SK-N-SH treated with all-trans-retinoic acid at 6 μM for 48 hours (cell line): ENCODE measurements around the gene STRA8.

Experiments
- ATAC-seq: fragments of 200-7000 bp; cut with Tn5 transposase; 3 replicates; pipeline ENCODE4 v1.9.1; 2020; ENCODE audit warnings: mild to moderate bottlenecking, moderate library complexity
- BACH2 ChIP-seq: fragments of 250-450 bp; sonication (Bioruptor Pico); IDR thresholded peaks from 2 replicates; pipeline ENCODE4 v1.9.0; 2021; ENCODE audit warnings: mild to moderate bottlenecking, borderline replicate concordance
- CSDC2 ChIP-seq: fragments of 250-450 bp; sonication (Bioruptor Pico); IDR thresholded peaks from 2 replicates; pipeline ENCODE4 v1.5.0; 2020; ENCODE audit warnings: mild to moderate bottlenecking, moderate library complexity
- CSRNP3 ChIP-seq: fragments of 250-450 bp; sonication (Bioruptor Pico); IDR thresholded peaks from 2 replicates; pipeline ENCODE4 v1.5.1; 2021; ENCODE audit warnings: mild to moderate bottlenecking, moderate library complexity
- ESRRG ChIP-seq: fragments of 250-450 bp; sonication (Bioruptor Pico); IDR thresholded peaks from 2 replicates; pipeline ENCODE4 v1.6.1; 2021; ENCODE audit warnings: mild to moderate bottlenecking
- GLIS3 ChIP-seq: fragments of 250-450 bp; sonication (Bioruptor Pico); IDR thresholded peaks from 2 replicates; pipeline ENCODE4 v1.5.0; 2020; ENCODE audit warnings: mild to moderate bottlenecking, moderate library complexity
- ISL1 ChIP-seq: fragments of 250-450 bp; sonication (Bioruptor Pico); IDR thresholded peaks from 2 replicates; pipeline ENCODE4 v2.1.2; 2022; ENCODE audit warnings: mild to moderate bottlenecking, moderate library complexity
- OSR1 ChIP-seq: fragments of 250-450 bp; sonication (Bioruptor Pico); IDR thresholded peaks from 2 replicates; pipeline ENCODE4 v1.8.0; 2022; ENCODE audit warnings: moderate library complexity, mild to moderate bottlenecking, inconsistent platforms
- PATZ1 ChIP-seq: fragments of 250-450 bp; sonication (Bioruptor Pico); IDR thresholded peaks from 2 replicates; pipeline ENCODE4 v1.8.0; 2020; ENCODE audit warnings: mild to moderate bottlenecking, moderate library complexity, borderline replicate concordance
- POU6F1 ChIP-seq: fragments of 250-450 bp; sonication (Bioruptor Pico); IDR thresholded peaks from 2 replicates; pipeline ENCODE4 v1.8.0; 2021; ENCODE audit warnings: low read depth, mild to moderate bottlenecking, moderate library complexity, borderline replicate concordance
- RARB ChIP-seq: fragments of 250-450 bp; sonication (Bioruptor Pico); IDR thresholded peaks from 2 replicates; pipeline ENCODE4 v1.8.0; 2021; ENCODE audit warnings: mild to moderate bottlenecking, moderate library complexity
- SNAI2 ChIP-seq: fragments of 250-450 bp; sonication (Bioruptor Pico); IDR thresholded peaks from 2 replicates; pipeline ENCODE4 v1.5.0; 2020; ENCODE audit warnings: mild to moderate bottlenecking, moderate library complexity
- TCF4 ChIP-seq: fragments of 250-450 bp; sonication (Bioruptor Pico); IDR thresholded peaks from 2 replicates; pipeline ENCODE4 v1.8.0; 2021; ENCODE audit warnings: mild to moderate bottlenecking, moderate library complexity, borderline replicate concordance
- TOX ChIP-seq: fragments of 250-450 bp; sonication (Bioruptor Pico); IDR thresholded peaks from 2 replicates; pipeline ENCODE4 v1.8.0; 2021; ENCODE audit warnings: mild to moderate bottlenecking, moderate library complexity, borderline replicate concordance
- TSHZ2 ChIP-seq: fragments of 250-450 bp; sonication (Bioruptor Pico); IDR thresholded peaks from 2 replicates; pipeline ENCODE4 v1.5.0; 2020; ENCODE audit warnings: mild to moderate bottlenecking, moderate library complexity
- ZC3H10 ChIP-seq: fragments of 250-450 bp; sonication (Bioruptor Pico); IDR thresholded peaks from 2 replicates; pipeline ENCODE4 v1.5.1; 2021; ENCODE audit warnings: mild to moderate bottlenecking, moderate library complexity
- ZFP3 ChIP-seq: fragments of 250-450 bp; sonication (Bioruptor Pico); IDR thresholded peaks from 2 replicates; pipeline ENCODE4 v1.5.0; 2020; ENCODE audit warnings: mild to moderate bottlenecking, moderate library complexity
- ZFP30 ChIP-seq: fragments of 450-650 bp; formaldehyde crosslinking; IDR thresholded peaks from 2 replicates; pipeline ENCODE4 v1.5.0; 2022; ENCODE audit warnings: mild to moderate bottlenecking, moderate library complexity
- ZNF565 ChIP-seq: fragments of 450-650 bp; formaldehyde crosslinking; conservative IDR thresholded peaks from 2 replicates; pipeline ENCODE4 v1.5.0; 2020; ENCODE audit warnings: low read depth, mild to moderate bottlenecking, moderate library complexity
- ZNF70 ChIP-seq: fragments of 450-650 bp; formaldehyde crosslinking; IDR thresholded peaks from 2 replicates; pipeline ENCODE4 v1.5.0; 2020; ENCODE audit warnings: mild to moderate bottlenecking, moderate library complexity
- ZNF8 ChIP-seq: fragments of 450-650 bp; formaldehyde crosslinking; IDR thresholded peaks from 2 replicates; pipeline ENCODE4 v1.5.0; 2020; ENCODE audit warnings: mild to moderate bottlenecking, moderate library complexity
- TF ChIP-seq, protein P1 (sequence below): fragments of 250-450 bp; sonication (Bioruptor Pico); IDR thresholded peaks from 2 replicates; pipeline ENCODE4 v1.5.1; 2020; ENCODE audit warnings: low read depth, mild to moderate bottlenecking, moderate library complexity

Gene STRA8

GRCh38 chr7:135204341-135204749, 29.3 kb upstream of the STRA8 start:
- no peak for ATAC-seq
- TF ChIP-seq TCF4 (no peak), ZNF70 (CRISPR knock-in tag) (no peak)

DNA sequence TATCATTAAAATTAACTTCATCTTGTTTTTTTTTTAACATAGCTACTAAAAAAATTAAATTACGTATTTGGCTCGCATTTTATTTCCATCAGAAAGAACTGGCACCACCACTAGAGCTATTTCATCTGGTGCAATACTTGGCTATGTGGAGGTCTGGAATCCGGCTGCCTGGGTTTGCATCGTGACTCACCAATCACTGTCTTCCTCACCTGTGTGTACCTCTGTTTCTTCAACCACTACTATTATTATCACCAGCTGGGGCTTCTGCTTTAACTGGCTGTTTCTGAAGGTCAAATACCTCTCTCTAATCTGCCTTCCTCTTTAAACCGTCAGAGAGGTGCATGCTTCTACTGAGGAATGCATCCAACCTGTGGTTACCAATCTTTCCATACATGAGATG, 28.8 kb upstream of the STRA8 start:
- no peak for ATAC-seq
- TF ChIP-seq RARB (CRISPR knock-in tag): no peak
- no peak for TF ChIP-seq ESRRG (CRISPR knock-in tag)
- no peak for TF ChIP-seq ZFP3
- no peak for TF ChIP-seq ZFP30 (CRISPR knock-in tag)
- no peak for TF ChIP-seq BACH2 (CRISPR knock-in tag)
- TF ChIP-seq CSRNP3 (CRISPR knock-in tag): no peak
- no peak for TF ChIP-seq SNAI2 (CRISPR knock-in tag)
- no peak for TF ChIP-seq CSDC2 (CRISPR knock-in tag)
- TF ChIP-seq, protein P1, sequence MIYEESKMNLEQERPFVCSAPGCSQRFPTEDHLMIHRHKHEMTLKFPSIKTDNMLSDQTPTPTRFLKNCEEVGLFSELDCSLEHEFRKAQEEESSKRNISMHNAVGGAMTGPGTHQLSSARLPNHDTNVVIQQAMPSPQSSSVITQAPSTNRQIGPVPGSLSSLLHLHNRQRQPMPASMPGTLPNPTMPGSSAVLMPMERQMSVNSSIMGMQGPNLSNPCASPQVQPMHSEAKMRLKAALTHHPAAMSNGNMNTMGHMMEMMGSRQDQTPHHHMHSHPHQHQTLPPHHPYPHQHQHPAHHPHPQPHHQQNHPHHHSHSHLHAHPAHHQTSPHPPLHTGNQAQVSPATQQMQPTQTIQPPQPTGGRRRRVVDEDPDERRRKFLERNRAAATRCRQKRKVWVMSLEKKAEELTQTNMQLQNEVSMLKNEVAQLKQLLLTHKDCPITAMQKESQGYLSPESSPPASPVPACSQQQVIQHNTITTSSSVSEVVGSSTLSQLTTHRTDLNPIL (CRISPR knock-in tag): no peak
- TF ChIP-seq PATZ1 (CRISPR knock-in tag): no peak
- no peak for TF ChIP-seq ZC3H10 (CRISPR knock-in tag)

GRCh38 chr7:135205850-135206249, 27.8 kb upstream of the STRA8 start:
- no peak for ATAC-seq
- TF ChIP-seq TSHZ2 (no peak), ZC3H10 (CRISPR knock-in tag) (no peak), CSDC2 (CRISPR knock-in tag) (no peak), ISL1 (CRISPR knock-in tag) (no peak), PATZ1 (CRISPR knock-in tag) (no peak), ESRRG (CRISPR knock-in tag) (no peak), CSRNP3 (CRISPR knock-in tag) (no peak), GLIS3 (CRISPR knock-in tag) (no peak), SNAI2 (CRISPR knock-in tag) (no peak), ZNF565 (no peak), OSR1 (CRISPR knock-in tag) (no peak), ZFP30 (CRISPR knock-in tag) (no peak), POU6F1 (CRISPR knock-in tag) (no peak), ZNF8 (CRISPR knock-in tag) (no peak), RARB (CRISPR knock-in tag) (no peak), TCF4 (no peak), ZFP3 (no peak), TOX (CRISPR knock-in tag) (no peak), BACH2 (CRISPR knock-in tag) (no peak)
- TF ChIP-seq, protein P1 (CRISPR knock-in tag): no peak
